Measurements from ENCODE around the gene DFFA.

The DFFA gene

DNA sequence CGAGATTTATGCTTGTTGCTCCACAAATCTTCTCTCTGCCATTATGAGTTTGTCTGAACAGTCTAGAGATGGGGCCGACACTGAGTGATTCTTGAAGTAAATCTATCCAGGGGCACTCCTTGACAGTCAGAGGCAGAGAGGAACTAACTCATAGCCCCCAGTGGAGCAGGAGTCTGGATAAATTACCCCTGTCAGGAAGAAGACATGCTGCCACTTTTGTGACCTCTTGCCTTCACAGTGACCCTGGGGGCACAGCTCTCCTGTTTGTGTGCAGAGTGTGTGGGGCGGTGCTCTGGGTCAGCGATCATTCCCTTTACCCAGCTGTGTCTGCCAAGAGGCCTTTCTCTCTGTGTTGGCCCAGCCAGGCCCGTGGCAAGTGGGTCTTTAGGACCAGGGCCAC lies 31.9 kb upstream of the DFFA start:
- no peaks in the 10 kb centered on the region for H3K36me3 ChIP-seq (ENCODE audit: insufficient read depth, insufficient read length, low read length)
- H3K4me3 ChIP-seq (ENCODE audit: insufficient read length, low read depth) = no peak overlapping the region
- DNase-seq (ENCODE audit: low read depth, low spot score) = no peak
- no peaks in the 10 kb centered on the region for H3K9me3 ChIP-seq (ENCODE audit: insufficient read depth, low read length)
- no peaks in the 10 kb centered on the region for H3K27me3 ChIP-seq (ENCODE audit: insufficient read depth, insufficient read length)
- TF ChIP-seq ZNF274 (IDR thresholded peaks at IDR 0.05; ENCODE audit: low read depth, low read length) (no peak), SUZ12 (IDR thresholded peaks at IDR 0.05; ENCODE audit: extremely low read depth, insufficient read depth, insufficient read length) (no peak), YY1 (IDR thresholded peaks at IDR 0.05; ENCODE audit: insufficient read depth, insufficient read length) (no peak)
- no peak overlapping the region for H3K9ac ChIP-seq (ENCODE audit: insufficient read length, low read depth)
- H3K4me1 ChIP-seq (ENCODE audit: insufficient read depth, insufficient read length) = peaks cover 3% of the 10 kb centered on the region

DNA sequence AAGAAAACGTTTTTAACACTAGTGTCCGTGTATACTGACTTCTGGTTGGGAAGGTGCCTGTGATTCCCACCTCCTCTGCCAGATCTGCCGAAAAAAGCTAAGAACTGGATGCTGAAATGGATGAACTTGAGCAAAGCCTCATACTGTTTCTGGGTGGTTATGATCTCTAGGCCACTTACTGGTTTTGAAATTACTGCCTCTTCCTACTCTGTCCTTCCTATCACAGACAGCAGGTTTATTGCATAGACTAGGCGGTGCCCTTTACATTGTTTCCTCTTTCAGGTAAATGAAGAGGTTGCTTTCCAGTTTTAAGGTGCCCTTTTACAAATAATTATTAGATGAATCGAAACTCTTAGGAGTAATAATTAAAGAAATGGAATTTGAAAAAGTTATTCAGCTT lies 29.9 kb upstream of the DFFA start:
- no peak overlapping the region for H3K9ac ChIP-seq (ENCODE audit: insufficient read length, low read depth)
- H3K4me1 ChIP-seq (ENCODE audit: insufficient read depth, insufficient read length) = no peaks in the 10 kb centered on the region
- DNase-seq (ENCODE audit: low read depth, low spot score) = no peak
- H3K4me3 ChIP-seq (ENCODE audit: insufficient read length, low read depth) = no peak overlapping the region
- H3K36me3 ChIP-seq (ENCODE audit: insufficient read depth, insufficient read length, low read length) = no peaks in the 10 kb centered on the region
- no peaks in the 10 kb centered on the region for H3K9me3 ChIP-seq (ENCODE audit: insufficient read depth, low read length)
- no peak for TF ChIP-seq SUZ12 (IDR thresholded peaks at IDR 0.05; ENCODE audit: extremely low read depth, insufficient read depth, insufficient read length)
- TF ChIP-seq YY1 (IDR thresholded peaks at IDR 0.05; ENCODE audit: insufficient read depth, insufficient read length) = no peak
- no peak for TF ChIP-seq ZNF274 (IDR thresholded peaks at IDR 0.05; ENCODE audit: low read depth, low read length)
- H3K27me3 ChIP-seq (ENCODE audit: insufficient read depth, insufficient read length) = no peaks in the 10 kb centered on the region

DNA sequence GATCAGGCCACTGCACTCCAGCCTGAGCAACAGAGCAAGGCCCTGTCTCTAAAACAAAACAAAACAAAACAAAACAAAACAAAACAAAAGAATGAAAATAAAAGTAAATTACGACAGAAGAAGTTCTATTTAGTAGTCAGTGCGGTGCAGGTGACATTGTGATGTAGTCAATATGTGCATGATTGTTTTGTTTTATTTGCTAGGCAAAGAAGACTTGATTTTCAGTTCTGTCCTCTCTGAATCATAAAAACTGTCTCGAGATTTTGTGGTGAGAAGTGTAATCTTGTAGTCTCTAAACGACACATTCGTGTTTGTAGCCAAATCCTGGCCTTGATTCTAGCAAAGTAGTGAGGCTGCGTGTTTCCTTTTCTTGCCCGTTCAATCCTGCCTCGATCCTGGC lies 25.9 kb upstream of the DFFA start:
- H3K4me1 ChIP-seq (ENCODE audit: insufficient read depth, insufficient read length) = peaks cover 13% of the 10 kb centered on the region
- no peak overlapping the region for H3K9ac ChIP-seq (ENCODE audit: insufficient read length, low read depth)
- no peak overlapping the region for H3K4me3 ChIP-seq (ENCODE audit: insufficient read length, low read depth)
- H3K36me3 ChIP-seq (ENCODE audit: insufficient read depth, insufficient read length, low read length) = peaks cover 8% of the 10 kb centered on the region
- no peak for DNase-seq (ENCODE audit: low read depth, low spot score)
- no peaks in the 10 kb centered on the region for H3K9me3 ChIP-seq (ENCODE audit: insufficient read depth, low read length)
- TF ChIP-seq ZNF274 (IDR thresholded peaks at IDR 0.05; ENCODE audit: low read depth, low read length) = no peak
- TF ChIP-seq YY1 (IDR thresholded peaks at IDR 0.05; ENCODE audit: insufficient read depth, insufficient read length) = no peak
- TF ChIP-seq SUZ12 (IDR thresholded peaks at IDR 0.05; ENCODE audit: extremely low read depth, insufficient read depth, insufficient read length) = no peak
- H3K27me3 ChIP-seq (ENCODE audit: insufficient read depth, insufficient read length) = no peaks in the 10 kb centered on the region

DNA sequence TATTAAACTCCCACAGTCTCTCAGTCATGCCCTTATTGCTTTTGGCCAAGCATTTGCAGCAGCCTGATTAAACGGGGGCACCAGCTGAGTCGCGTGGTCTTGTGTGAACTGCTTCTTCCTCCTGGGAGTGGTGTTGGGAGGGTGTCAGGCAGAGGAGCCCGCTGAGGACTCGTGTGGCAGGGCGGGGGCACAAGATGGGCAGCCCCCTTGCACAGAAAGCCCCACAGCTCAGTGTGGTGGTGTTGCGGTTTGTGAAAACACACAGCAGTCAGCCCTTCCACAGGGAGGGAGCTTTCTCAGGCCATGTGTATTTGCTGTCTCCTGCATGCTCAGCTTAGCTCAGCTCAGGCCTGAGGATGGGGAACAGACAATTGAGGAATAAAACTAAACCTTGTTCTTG lies 24.8 kb upstream of the DFFA start:
- Histone ChIP-seq H3K36me3 (ENCODE audit: insufficient read depth, insufficient read length, low read length) (peaks cover 8% of the 10 kb centered on the region), H3K9me3 (ENCODE audit: insufficient read depth, low read length) (no peaks in the 10 kb centered on the region), H3K4me1 (ENCODE audit: insufficient read depth, insufficient read length) (peaks cover 13% of the 10 kb centered on the region), H3K9ac (ENCODE audit: insufficient read length, low read depth) (peak overlapping the region; percentile 5), H3K4me3 (ENCODE audit: insufficient read length, low read depth) (no peak overlapping the region), H3K27me3 (ENCODE audit: insufficient read depth, insufficient read length) (no peaks in the 10 kb centered on the region)
- DNase-seq (ENCODE audit: low read depth, low spot score) = no peak
- TF ChIP-seq SUZ12 (IDR thresholded peaks at IDR 0.05; ENCODE audit: extremely low read depth, insufficient read depth, insufficient read length) (no peak), YY1 (IDR thresholded peaks at IDR 0.05; ENCODE audit: insufficient read depth, insufficient read length) (no peak), ZNF274 (IDR thresholded peaks at IDR 0.05; ENCODE audit: low read depth, low read length) (no peak)

DNA sequence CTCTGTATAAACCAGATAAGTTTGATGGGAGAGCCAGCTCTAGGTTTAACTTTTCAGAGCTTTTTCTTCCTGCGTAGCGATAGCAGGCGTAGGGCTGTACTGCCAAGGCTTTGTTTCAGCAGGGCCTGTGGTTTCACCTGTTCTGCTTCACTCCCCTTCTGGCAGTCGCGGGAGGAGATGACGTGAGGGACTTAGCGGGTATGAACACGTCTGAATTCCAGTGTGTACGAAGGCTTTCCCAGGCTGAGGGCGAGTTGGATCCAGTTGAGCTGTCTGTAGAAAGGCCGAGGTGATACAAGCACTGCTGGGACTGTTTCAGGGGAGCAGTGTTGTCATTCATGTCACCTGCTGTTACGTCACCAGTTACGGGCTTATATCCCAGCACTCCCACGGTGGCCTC lies 23.6 kb upstream of the DFFA start:
- Histone ChIP-seq H3K4me3 (ENCODE audit: insufficient read length, low read depth) (no peak overlapping the region), H3K4me1 (ENCODE audit: insufficient read depth, insufficient read length) (peaks cover 13% of the 10 kb centered on the region), H3K36me3 (ENCODE audit: insufficient read depth, insufficient read length, low read length) (peaks cover 8% of the 10 kb centered on the region), H3K9ac (ENCODE audit: insufficient read length, low read depth) (no peak overlapping the region), H3K27me3 (ENCODE audit: insufficient read depth, insufficient read length) (no peaks in the 10 kb centered on the region), H3K9me3 (ENCODE audit: insufficient read depth, low read length) (no peaks in the 10 kb centered on the region)
- no peak for DNase-seq (ENCODE audit: low read depth, low spot score)
- TF ChIP-seq ZNF274 (IDR thresholded peaks at IDR 0.05; ENCODE audit: low read depth, low read length) (no peak), YY1 (IDR thresholded peaks at IDR 0.05; ENCODE audit: insufficient read depth, insufficient read length) (no peak), SUZ12 (IDR thresholded peaks at IDR 0.05; ENCODE audit: extremely low read depth, insufficient read depth, insufficient read length) (no peak)

DNA sequence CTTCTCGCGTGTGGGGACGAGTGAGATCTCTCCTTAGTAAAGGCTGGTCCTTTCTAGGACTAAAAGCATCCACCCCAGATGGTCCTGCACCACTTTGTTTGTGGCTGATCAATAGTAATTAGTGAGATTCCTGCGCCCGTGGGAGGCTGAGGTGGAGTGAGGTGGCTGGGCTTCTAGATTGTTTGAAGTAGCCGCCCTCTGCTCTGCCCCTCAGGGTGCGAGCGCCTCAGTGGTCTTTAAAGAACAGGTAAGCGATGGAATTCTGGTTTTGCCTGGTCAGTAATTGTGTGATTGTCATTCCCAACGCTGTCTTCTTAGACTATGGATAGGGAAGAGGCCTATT lies 23.1 kb upstream of the DFFA start:
- DNase-seq (ENCODE audit: low read depth, low spot score) = no peak
- Histone ChIP-seq H3K9me3 (ENCODE audit: insufficient read depth, low read length) (no peaks in the 10 kb centered on the region), H3K4me3 (ENCODE audit: insufficient read length, low read depth) (no peak overlapping the region), H3K27me3 (ENCODE audit: insufficient read depth, insufficient read length) (no peaks in the 10 kb centered on the region), H3K36me3 (ENCODE audit: insufficient read depth, insufficient read length, low read length) (peaks cover 8% of the 10 kb centered on the region), H3K4me1 (ENCODE audit: insufficient read depth, insufficient read length) (peaks cover 13% of the 10 kb centered on the region), H3K9ac (ENCODE audit: insufficient read length, low read depth) (no peak overlapping the region)
- TF ChIP-seq ZNF274 (IDR thresholded peaks at IDR 0.05; ENCODE audit: low read depth, low read length) (no peak), SUZ12 (IDR thresholded peaks at IDR 0.05; ENCODE audit: extremely low read depth, insufficient read depth, insufficient read length) (no peak), YY1 (IDR thresholded peaks at IDR 0.05; ENCODE audit: insufficient read depth, insufficient read length) (no peak)

DNA sequence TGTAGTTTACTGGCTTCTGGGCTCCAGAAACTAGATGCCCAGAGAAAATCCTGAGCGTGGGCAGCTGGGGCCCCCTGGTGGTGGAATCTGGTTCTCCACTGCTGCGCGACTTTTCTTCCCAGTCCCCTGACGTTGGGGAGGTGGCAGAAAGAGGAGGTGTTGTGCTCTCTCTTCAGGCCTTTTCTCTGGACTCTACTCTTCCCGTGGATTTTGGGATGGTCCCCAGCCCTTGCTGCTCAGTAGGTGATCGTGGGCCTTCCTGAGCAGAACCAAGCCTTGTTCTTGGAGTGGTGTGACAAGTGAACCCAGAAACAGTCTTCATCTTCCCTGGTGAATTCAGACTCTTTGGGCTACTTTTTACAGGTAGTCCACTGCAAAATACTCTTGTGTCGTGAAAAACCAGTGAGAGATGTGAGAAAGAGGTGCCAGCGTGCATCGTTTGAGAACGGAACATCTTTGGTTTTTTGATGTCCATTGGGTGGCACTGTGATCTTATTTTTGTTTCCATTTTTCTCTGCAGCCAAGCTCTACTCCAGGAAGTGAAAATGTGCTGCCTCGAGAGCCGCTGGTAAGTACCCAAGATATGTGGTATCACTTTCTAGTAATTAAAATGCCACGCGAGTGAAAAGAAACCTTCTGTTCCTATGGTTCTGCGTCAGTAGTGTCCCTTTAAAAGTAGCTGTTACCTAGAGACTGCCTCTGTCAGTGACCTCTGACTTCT lies 22.6 kb upstream of the DFFA start:
- Histone ChIP-seq H3K4me1 (ENCODE audit: insufficient read depth, insufficient read length) (peaks cover 14% of the 10 kb centered on the region), H3K27me3 (ENCODE audit: insufficient read depth, insufficient read length) (no peaks in the 10 kb centered on the region), H3K9ac (ENCODE audit: insufficient read length, low read depth) (no peak overlapping the region), H3K36me3 (ENCODE audit: insufficient read depth, insufficient read length, low read length) (peaks cover 8% of the 10 kb centered on the region), H3K9me3 (ENCODE audit: insufficient read depth, low read length) (no peaks in the 10 kb centered on the region), H3K4me3 (ENCODE audit: insufficient read length, low read depth) (no peak overlapping the region)
- TF ChIP-seq YY1 (IDR thresholded peaks at IDR 0.05; ENCODE audit: insufficient read depth, insufficient read length) = no peak
- no peak for TF ChIP-seq ZNF274 (IDR thresholded peaks at IDR 0.05; ENCODE audit: low read depth, low read length)
- no peak for TF ChIP-seq SUZ12 (IDR thresholded peaks at IDR 0.05; ENCODE audit: extremely low read depth, insufficient read depth, insufficient read length)
- no peak for DNase-seq (ENCODE audit: low read depth, low spot score)
